SJSA1 (cell line): ENCODE results near the gene PGBD4. TPM values are rescaled to one million over a fixed set of nuclear protein-coding genes. Genes with fewer than 3 reads are reported as not detected.

Source experiments
- DNase-seq, 2 experiments: peaks; one replicate each; pipeline ENCODE4 v3.0.0-alpha.2; 2015 to 2020; ENCODE audit warnings: low spot score in 2 of 2, low read depth in 1 of 2
- H3K27ac ChIP-seq: fragments of 250-450 bp; sonication (Bioruptor Pico); 2 replicates; pipeline ENCODE4 v1.5.1; 2020; ENCODE audit warnings: mild to moderate bottlenecking, moderate library complexity
- H3K27me3 ChIP-seq: fragments of 250-450 bp; sonication (Bioruptor Pico); replicated peaks from 2 replicates; pipeline ENCODE4 v1.5.1; 2020; ENCODE audit warnings: mild to moderate bottlenecking, moderate library complexity
- H3K36me3 ChIP-seq: fragments of 250-450 bp; sonication (Bioruptor Pico); 2 replicates; pipeline ENCODE4 v1.5.1; 2020; ENCODE audit warnings: mild to moderate bottlenecking
- H3K4me1 ChIP-seq: fragments of 250-450 bp; sonication (Bioruptor Pico); replicated peaks from 2 replicates; pipeline ENCODE4 v1.6.1; 2021; ENCODE audit warnings: mild to moderate bottlenecking
- H3K4me3 ChIP-seq: fragments of 250-450 bp; sonication (Bioruptor Pico); 2 replicates; pipeline ENCODE4 v1.5.1; 2020; ENCODE audit warnings: mild to moderate bottlenecking
- H3K9me3 ChIP-seq: fragments of 250-450 bp; sonication (Bioruptor Pico); replicated peaks from 2 replicates; pipeline ENCODE4 v1.5.1; 2020; ENCODE audit warnings: mild to moderate bottlenecking
- total RNA-seq: library from RNA; depleted of rRNA; stranded (reverse); fragments of >200 nt; shearing (Covaris generic); gene quantifications from 2 replicates; pipeline ENCODE4 v1.2.3, GENCODE V29; 2014; rRNA removed

Gene PGBD4
- total RNA-seq, 1 experiment from 2014 or later = 1.5 TPM

DNA sequence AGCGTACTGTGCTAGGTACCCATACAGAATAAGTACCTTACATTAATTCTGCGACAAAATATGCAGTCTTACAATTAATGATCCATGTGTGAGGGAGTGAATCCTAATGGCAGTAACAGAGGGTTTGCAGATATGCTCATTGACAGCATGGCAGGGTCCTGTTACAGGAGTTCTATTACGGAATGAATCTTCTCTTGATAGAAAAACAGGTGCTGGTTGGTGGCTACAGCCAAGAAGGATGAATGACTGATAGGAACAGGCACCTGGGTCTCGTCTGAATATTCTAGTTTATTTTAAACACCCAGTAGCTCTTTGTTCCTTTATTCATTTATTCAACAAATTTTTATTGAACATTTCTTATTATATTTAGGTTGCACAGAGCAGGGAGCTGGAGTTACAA, 22.8 kb downstream of the PGBD4 start:
- no peak overlapping the region for H3K4me3 ChIP-seq
- no peaks in the 10 kb centered on the region for H3K36me3 ChIP-seq
- DNase-seq = no peak
- no peaks in the 10 kb centered on the region for H3K27me3 ChIP-seq
- no peak overlapping the region for H3K27ac ChIP-seq
- H3K4me1 ChIP-seq = peaks cover 6% of the 10 kb centered on the region
- H3K9me3 ChIP-seq = no peaks in the 10 kb centered on the region

DNA sequence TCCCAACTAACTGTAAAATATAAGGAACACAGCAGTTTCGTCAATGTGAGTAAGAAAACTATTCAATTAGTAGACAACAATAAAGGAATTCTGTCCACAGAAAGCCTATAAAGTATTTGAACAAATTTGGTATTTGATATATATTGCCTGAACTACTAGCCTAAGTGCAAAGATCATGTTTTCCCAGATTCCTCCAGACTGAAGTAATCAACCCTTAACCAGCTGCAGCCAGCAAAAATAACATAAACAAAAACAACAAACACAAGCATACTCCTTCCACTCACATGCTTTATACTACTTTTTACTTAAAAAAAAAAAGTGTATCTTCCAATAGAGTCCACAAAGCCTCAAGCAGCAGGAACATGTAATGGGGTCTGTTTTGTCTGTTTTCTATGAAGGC, 24.1 kb downstream of the PGBD4 start:
- no peak overlapping the region for H3K27ac ChIP-seq
- H3K9me3 ChIP-seq = no peaks in the 10 kb centered on the region
- no peaks in the 10 kb centered on the region for H3K36me3 ChIP-seq
- no peak overlapping the region for H3K4me3 ChIP-seq
- H3K4me1 ChIP-seq = peaks cover 6% of the 10 kb centered on the region
- DNase-seq = no peak
- H3K27me3 ChIP-seq = no peaks in the 10 kb centered on the region

DNA sequence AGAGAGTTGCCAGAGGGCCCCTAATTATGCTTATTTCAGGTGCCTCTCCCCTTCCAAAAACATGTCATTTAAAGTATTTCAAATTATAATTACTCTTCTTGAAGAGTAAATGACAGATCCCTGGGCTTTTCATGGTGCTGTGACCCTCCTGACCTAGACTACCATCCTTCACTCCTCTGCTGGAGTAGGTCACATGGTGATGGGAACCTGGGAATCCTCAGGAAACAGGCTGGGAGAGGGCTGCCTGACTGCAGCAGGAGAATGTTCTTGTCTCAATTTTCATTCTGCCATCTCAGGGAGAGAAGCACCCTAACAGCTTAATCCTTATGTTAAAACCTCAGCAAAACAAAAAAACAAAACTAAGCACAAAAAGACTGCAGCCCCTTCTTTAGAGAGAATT, 24.6 kb downstream of the PGBD4 start:
- Histone ChIP-seq H3K4me3 (no peak overlapping the region), H3K27me3 (no peaks in the 10 kb centered on the region), H3K27ac (no peak overlapping the region), H3K36me3 (no peaks in the 10 kb centered on the region), H3K9me3 (no peaks in the 10 kb centered on the region), H3K4me1 (peaks cover 6% of the 10 kb centered on the region)
- DNase-seq = no peak

DNA sequence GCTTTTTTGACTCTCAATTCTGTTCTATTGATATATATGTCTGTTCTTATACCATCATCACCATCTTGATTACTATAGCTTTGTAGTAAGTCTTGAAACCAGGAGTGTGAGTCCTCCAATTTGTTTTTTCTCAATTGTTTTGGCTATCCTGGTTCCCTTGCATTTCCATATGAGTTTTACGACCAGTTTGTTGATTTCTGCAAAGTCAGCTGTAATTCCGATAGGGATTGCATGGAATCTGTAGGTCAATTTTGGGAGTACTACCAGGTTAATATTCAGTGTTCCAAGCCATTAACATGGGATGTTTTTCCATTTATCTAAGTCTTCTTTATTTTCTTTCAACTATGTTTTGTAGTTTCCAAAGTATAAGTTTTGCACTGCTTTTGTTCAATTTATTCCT, 27.0 kb downstream of the PGBD4 start:
- Histone ChIP-seq H3K27ac (no peak overlapping the region), H3K4me3 (no peak overlapping the region), H3K27me3 (no peaks in the 10 kb centered on the region), H3K4me1 (0 out of 2 replicates have a peak, but pooled peaks cover 3% of the 10 kb centered on the region), H3K36me3 (no peaks in the 10 kb centered on the region), H3K9me3 (no peaks in the 10 kb centered on the region)
- DNase-seq = no peak

DNA sequence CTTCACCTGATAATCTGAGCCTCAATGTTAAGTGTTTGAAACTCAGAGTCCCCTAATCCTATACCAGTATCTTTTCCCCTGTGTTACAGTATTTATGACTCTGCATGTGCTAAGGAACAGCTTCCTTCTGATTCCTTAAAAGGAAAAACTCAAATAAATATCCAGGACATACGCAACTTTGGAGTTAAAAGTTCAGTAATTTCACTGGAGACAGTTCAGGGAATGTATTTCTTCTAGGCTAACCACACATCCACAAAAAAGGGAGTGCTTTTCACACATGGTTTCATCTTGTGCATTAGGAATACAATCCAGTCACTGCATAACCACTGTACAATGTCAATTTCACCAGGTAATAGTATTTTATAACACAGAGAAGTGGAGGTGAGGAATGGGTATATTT, 31.0 kb downstream of the PGBD4 start:
- no peak for DNase-seq
- H3K4me1 ChIP-seq = 0 out of 2 replicates have a peak, but pooled peaks cover 3% of the 10 kb centered on the region

DNA sequence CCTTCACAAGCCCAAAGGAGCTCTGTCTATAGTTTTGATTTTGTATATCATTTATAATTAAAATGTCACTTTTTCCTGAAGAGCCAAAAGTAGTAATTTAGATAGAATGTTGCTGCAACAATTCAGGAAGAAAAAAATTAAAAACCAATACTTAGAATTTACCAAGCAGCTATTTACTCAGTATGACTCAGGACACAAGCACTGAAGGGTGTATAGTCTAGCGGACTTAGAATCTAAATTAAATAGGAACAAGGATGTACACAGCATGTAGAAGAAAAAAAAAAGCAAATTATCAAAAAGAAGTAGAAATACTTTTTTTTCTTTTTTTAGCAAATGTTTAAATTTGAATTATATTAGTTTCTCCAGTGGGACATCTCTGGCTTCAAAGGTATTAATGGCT, 31.6 kb downstream of the PGBD4 start:
- Histone ChIP-seq H3K4me3 (no peak overlapping the region), H3K27ac (no peak overlapping the region), H3K9me3 (no peaks in the 10 kb centered on the region), H3K36me3 (peaks cover 3% of the 10 kb centered on the region; the same call in 1 of the 2 replicates), H3K27me3 (no peaks in the 10 kb centered on the region), H3K4me1 (0 out of 2 replicates have a peak, but pooled peaks cover 3% of the 10 kb centered on the region)
- no peak for DNase-seq

More for the DNA sequence above, 31.0 kb downstream of the PGBD4 start:
- no peak overlapping the region for H3K4me3 ChIP-seq
- no peaks in the 10 kb centered on the region for H3K27me3 ChIP-seq
- H3K9me3 ChIP-seq = no peaks in the 10 kb centered on the region
- H3K27ac ChIP-seq = no peak overlapping the region
- no peaks in the 10 kb centered on the region; the same call in 1 of the 2 replicates for H3K36me3 ChIP-seq

DNA sequence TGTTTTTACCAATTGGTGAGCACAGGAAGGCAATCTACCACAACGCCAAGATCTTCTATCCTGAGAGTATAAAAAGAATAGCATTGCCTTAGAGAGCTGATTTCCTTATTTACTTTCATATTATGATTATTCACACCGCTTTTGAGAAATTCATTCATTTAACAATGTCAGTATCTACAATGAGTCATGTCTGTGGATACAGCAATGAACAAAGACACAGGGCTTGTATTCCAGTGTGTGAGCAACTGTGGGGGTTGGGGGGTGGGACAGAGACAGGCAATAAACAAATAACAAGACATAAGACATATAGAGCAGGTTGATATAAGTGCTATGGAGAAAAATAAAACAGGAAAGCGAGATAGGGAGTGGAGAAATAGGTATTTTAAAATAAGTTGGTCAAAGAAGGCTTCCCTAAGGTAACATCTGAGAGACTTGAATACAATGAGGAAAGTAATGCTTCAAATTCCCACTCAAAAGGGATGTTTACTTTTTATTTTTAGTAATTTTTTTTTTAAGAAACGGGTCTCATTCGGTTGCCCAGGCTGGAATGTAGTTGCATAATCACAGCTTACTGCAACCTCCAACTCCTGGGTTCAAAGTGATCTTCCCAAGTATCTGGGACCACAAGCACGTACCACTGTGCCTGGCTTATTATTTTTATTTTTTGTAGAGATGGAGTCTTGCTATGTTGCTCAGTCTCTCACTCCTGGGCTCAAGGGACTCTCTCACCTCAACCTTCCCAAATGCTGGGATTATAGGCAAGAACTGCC, 45.7 kb downstream of the PGBD4 start:
- Histone ChIP-seq H3K36me3 (peaks cover 49% of the 10 kb centered on the region), H3K4me1 (peaks cover 15% of the 10 kb centered on the region), H3K27me3 (no peaks in the 10 kb centered on the region), H3K9me3 (no peaks in the 10 kb centered on the region), H3K27ac (peak overlapping the region; percentile 29), H3K4me3 (no peak overlapping the region)
- DNase-seq = peak in 1 of 2 experiments; percentile 56

DNA sequence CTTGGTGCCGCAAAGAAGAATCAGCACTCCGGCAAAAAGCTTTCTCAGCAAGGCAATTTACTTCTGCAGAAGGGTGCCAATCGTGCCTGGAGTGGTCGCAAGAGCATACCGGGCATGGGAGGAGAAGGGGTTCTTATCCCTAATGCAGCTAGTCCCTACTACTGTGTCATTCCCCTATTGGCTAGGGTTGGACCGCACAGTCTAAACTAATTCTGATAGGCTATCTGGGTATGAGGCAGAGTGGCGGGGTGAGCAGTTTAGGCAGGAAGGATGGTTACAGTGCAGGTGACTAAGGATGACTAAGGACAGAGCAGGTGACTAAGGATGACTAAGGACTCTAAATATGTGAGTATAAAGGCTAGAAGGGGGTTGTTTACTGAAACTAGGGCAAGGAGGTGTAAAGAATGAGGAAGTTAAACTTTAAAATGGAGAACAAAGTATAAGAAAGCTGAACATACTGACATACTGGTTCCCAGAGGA, 52.9 kb downstream of the PGBD4 start:
- peak overlapping the region; percentile 42 for H3K27ac ChIP-seq
- H3K36me3 ChIP-seq = peaks cover 76% of the 10 kb centered on the region
- H3K27me3 ChIP-seq = no peaks in the 10 kb centered on the region
- H3K4me3 ChIP-seq = no peak overlapping the region
- H3K9me3 ChIP-seq = peaks cover 13% of the 10 kb centered on the region; the same call in 1 of the 2 replicates
- peak in 1 of 2 experiments; percentile 28 for DNase-seq
- 0 out of 2 replicates have a peak, but pooled peaks cover 4% of the 10 kb centered on the region for H3K4me1 ChIP-seq

DNA sequence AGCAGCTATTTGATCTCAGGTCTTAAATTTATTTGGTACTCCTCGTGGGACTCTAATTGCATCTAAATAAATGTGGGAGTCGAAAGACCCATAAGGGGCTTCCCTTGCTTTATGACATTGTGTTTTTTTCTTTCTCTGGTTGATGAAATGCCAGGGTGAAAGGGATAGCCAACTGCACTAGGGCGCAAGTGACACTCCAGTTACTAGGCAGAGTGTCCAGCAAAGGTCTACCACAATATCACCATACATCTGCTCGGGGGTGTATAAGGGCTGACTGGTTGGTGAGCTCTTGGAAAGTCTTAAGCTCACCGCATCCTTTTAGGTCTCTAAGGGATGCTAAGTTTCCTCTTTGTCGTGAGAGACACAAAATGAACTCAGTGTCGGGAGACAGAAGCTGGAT, 54.0 kb downstream of the PGBD4 start:
- Histone ChIP-seq H3K9me3 (peaks cover 14% of the 10 kb centered on the region; the same call in 1 of the 2 replicates), H3K36me3 (peaks cover 78% of the 10 kb centered on the region), H3K4me3 (no peak overlapping the region), H3K4me1 (0 out of 2 replicates have a peak, but pooled peaks cover 4% of the 10 kb centered on the region), H3K27ac (no peak overlapping the region), H3K27me3 (no peaks in the 10 kb centered on the region)
- DNase-seq = no peak

Other genes with a start within 250 kb of the PGBD4 start
- gene CHRM5, start 133.6 kb upstream of the PGBD4 start, total RNA-seq = 0.11 TPM in 1 of 2 replicates, not detected in the other
- gene AVEN, start 62.9 kb upstream of the PGBD4 start, total RNA-seq = 62.7 and 77.4 TPM in 2 replicates
- gene EMC7, start 221 bp upstream of the PGBD4 start, total RNA-seq = 27.1 and 42.5 TPM in 2 replicates
- 75.8 and 91.2 TPM in 2 replicates for gene KATNBL1, start 108.0 kb downstream of the PGBD4 start, total RNA-seq
- gene EMC4, start 122.9 kb downstream of the PGBD4 start, total RNA-seq = 224 and 283 TPM in 2 replicates
- 1.8 and 2.4 TPM in 2 replicates for gene SLC12A6, start 235.7 kb downstream of the PGBD4 start, total RNA-seq
- gene NOP10, start 241.1 kb downstream of the PGBD4 start, total RNA-seq = 248 and 300 TPM in 2 replicates
- gene NUTM1, start 241.2 kb downstream of the PGBD4 start, total RNA-seq = not detected in 2 replicates